Lower leg skin (tissue), 4 donors: Measurements from ENCODE around the gene STX8. TPM values are rescaled to one million over a fixed set of nuclear protein-coding genes. Genes with fewer than 3 reads are reported as not detected.

Source experiments
- DNase-seq, 2 donors: peaks; one replicate each; pipeline ENCODE4 v3.0.0-alpha.2; 2019; ENCODE audit warnings: low spot score in 2 of 2
- H3K4me3 ChIP-seq: fragments of 200-600 bp; sonication (generic); 2 replicates; pipeline ENCODE4 v1.5.1; 2017; ENCODE audit warnings: mild to moderate bottlenecking, low read depth; ENCODE audit not compliant: poor library complexity, severe bottlenecking
- POLR2A ChIP-seq, 2 donors: fragments of 450-650 bp; IDR thresholded peaks; one replicate each; pipeline ENCODE4 v1.6.1; 2016 to 2017; ENCODE audit warnings: antibody characterized with exemption in 2 of 2, mild to moderate bottlenecking in 1 of 2, moderate library complexity in 1 of 2
- WGBS, 2 donors: methylation state at CpG; one replicate each; pipeline ENCODE4 v1.1.5; 2018; 5-methylcytosine and 5-hydroxymethylcytosine counted together
- intact Hi-C: fragments of 100-400 bp; cut with DNase I; formaldehyde crosslinking; loops from one replicate; pipeline ENCODE4 v1.15.0; 2023; ENCODE audit warnings: low total_unique reads
- total RNA-seq, 4 donors: library from RNA; depleted of rRNA; stranded (reverse); fragments of >200 nt; gene quantifications; one replicate each; pipeline ENCODE4 v1.1.0, GENCODE V29; 2016
- TF ChIP-seq, protein P1 (sequence below), 3 donors: fragments of 450-650 bp; IDR thresholded peaks; one replicate each; pipeline ENCODE4 v1.5.1; 2016; ENCODE audit warnings: antibody characterized with exemption in 3 of 3, mild to moderate bottlenecking in 3 of 3, moderate library complexity in 2 of 3

The STX8 gene
- total RNA-seq, 4 donors from 2014 or later: 32.1 to 56.4 (median 45.1) TPM

DNA sequence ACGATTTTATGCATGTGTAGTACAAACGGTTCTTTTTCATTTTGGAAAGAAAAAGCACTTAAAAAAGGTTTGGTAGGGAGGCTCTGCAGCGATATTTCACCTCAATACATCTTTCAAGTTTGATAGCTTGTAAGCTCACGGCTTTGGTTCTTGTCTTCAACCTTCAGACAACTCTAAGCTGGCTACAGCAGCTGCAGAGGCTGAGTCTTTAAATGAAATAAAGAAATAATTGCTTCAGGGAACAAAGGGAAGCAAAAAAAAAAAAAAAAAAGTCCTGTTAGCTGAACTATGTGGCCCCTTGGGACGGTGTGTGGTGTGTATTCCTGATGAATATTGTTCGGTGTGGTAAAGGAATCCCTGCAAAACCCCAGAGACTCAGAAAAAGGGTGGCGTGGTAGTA is 289.2 kb downstream of the STX8 start:
- 56 to 71% methylated on average over 7 of the region's 7 CpGs for WGBS, 2 donors
- DNase-seq: no peak
- H3K4me3 ChIP-seq: no peak overlapping the region
- intact Hi-C loops: no loop called here
- TF ChIP-seq, protein P1, sequence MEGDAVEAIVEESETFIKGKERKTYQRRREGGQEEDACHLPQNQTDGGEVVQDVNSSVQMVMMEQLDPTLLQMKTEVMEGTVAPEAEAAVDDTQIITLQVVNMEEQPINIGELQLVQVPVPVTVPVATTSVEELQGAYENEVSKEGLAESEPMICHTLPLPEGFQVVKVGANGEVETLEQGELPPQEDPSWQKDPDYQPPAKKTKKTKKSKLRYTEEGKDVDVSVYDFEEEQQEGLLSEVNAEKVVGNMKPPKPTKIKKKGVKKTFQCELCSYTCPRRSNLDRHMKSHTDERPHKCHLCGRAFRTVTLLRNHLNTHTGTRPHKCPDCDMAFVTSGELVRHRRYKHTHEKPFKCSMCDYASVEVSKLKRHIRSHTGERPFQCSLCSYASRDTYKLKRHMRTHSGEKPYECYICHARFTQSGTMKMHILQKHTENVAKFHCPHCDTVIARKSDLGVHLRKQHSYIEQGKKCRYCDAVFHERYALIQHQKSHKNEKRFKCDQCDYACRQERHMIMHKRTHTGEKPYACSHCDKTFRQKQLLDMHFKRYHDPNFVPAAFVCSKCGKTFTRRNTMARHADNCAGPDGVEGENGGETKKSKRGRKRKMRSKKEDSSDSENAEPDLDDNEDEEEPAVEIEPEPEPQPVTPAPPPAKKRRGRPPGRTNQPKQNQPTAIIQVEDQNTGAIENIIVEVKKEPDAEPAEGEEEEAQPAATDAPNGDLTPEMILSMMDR (IDR thresholded peaks at IDR 0.05): no peak
- TF ChIP-seq POLR2A (IDR thresholded peaks at IDR 0.05): no peak

DNA sequence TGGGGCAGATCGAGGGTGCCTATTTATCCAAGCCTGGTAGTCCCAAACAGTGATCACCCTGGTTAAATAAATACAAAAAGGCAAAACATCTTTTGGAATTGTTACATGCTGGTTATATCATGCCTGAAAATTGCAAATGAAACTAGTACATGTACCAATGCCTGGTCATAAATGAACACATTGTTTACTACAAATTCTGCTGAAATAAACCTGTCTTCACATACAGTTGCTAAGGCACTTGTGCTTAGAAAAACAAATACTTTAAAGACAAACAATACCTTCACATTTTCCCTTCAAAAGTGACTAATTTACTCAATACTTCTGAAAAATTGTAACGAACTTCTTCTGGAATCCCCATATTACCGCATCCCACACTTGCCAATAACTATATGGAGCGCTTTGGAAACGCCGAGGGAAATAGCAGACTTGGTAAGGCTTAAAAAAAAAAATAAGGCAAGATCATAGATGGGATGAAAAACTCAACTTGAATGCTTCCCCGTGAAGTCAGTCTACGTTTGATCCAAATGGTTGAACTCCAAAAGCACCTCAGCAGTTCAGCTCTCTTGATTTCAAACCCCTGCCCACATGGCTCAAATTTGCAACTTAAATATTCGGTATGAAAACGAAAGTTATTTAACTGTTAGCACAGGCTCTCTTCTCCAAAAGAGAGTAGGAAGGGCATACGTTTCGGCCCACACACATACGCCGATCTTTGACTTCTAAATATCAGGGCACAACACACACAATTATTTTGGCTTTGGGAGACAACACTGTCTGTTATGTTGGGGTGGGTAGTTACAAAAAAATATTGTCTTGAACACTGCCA is 289.8 kb downstream of the STX8 start:
- intact Hi-C loops: no loop called here
- 64 to 72% methylated on average over 14 of the region's 14 CpGs for WGBS, 2 donors
- no peak for TF ChIP-seq POLR2A (IDR thresholded peaks at IDR 0.05)
- TF ChIP-seq, protein P1 (IDR thresholded peaks at IDR 0.05): no peak
- DNase-seq: peak in 1 of 2 donors; percentile 8
- H3K4me3 ChIP-seq: no peak overlapping the region

DNA sequence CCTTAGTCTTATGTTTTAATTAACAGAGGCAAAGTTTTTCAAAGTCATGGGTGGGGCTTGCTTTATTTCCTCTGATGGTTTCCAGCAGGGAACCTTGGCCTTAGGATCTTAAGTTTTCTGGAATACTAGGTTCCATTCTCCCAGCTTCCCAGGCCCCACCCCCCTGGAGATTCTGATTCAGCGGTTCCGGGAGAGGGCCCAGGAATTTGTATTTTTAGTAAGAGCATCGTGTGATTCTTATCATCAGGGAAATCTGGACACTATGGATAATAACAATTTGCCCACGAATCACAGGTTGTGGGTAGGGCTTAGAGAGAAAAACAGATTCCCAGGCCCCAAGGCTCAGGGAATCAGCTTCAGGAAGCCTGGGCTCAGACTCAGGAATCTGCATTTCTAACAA is 290.7 kb downstream of the STX8 start:
- TF ChIP-seq, protein P1 (IDR thresholded peaks at IDR 0.05): no peak
- TF ChIP-seq POLR2A (IDR thresholded peaks at IDR 0.05): no peak
- H3K4me3 ChIP-seq: no peak overlapping the region
- intact Hi-C loops: no loop called here
- DNase-seq: peak; percentile 57 to 85
- 39 to 42% methylated on average over 4 of the region's 4 CpGs for WGBS, 2 donors

DNA sequence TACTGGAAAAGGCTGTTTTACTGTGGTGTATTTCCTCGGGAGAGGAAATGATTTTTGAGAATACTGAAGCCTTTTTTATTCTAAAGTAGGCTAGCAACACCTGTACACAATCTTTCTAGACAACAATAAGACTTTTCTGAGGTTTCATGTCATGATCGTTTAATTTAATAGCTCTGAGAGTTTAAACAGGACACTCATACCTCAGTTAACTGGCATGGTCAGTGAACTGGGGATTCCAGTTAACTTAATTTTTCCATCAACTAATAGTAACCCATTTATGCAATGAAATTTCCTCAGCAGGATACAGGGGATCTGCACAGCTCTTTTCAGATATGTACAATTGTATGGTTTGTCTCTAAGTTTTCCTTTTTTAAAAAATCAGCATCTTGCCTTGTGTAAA is 291.7 kb downstream of the STX8 start:
- WGBS, 2 donors: 57 to 69% methylated on average over 2 of the region's 2 CpGs
- TF ChIP-seq, protein P1 (IDR thresholded peaks at IDR 0.05): no peak
- no peak for TF ChIP-seq POLR2A (IDR thresholded peaks at IDR 0.05)
- no peak overlapping the region for H3K4me3 ChIP-seq
- intact Hi-C loops: no loop called here
- no peak for DNase-seq

DNA sequence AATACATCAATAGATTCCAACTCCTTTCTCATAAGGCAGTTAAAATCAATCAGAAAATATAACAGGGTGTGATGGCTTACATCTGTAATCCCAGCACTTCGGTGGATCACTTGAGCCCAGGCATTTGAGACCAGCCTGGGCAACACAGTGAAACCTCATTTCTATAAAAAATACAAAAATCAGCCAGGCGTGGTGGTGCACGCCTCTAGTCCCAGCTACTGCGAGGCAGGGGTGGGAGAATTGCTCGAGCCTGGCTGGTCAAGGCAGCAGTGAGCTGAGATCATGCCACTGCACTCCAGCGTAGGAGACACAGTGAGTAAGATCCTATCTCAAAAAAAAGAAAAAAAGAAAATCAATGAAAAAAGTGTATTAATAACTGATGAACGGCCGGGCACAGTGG is 295.7 kb downstream of the STX8 start:
- 90 to 92% methylated on average over 8 of the region's 8 CpGs for WGBS, 2 donors
- intact Hi-C loops: no loop called here
- H3K4me3 ChIP-seq: no peak overlapping the region
- TF ChIP-seq, protein P1 (IDR thresholded peaks at IDR 0.05): no peak
- no peak for TF ChIP-seq POLR2A (IDR thresholded peaks at IDR 0.05)
- DNase-seq: peak in 1 of 2 donors; percentile 46
